T47D (cell line): ENCODE data around the gene TRMT44.
"Not testable (repeated sequence)": the region's sequence is repeated elsewhere in the genome, so short reads cannot be mapped to it uniquely, and the experiment has no call there.

Source experiments
- DNase-seq, 2 experiments: peaks; one replicate each; pipeline versions ENCODE4 v3.0.0 to v3.0.0-alpha.2; 2011 to 2012; ENCODE audit warnings: low read depth in 1 of 2, low spot score in 1 of 2
- JUND ChIP-seq: IDR thresholded peaks from 2 replicates; pipeline ENCODE4 v1.6.1; 2012; ENCODE audit warnings: low read depth
- in situ Hi-C: cut with HindIII; loops from 2 replicates; pipeline ENCODE4 v1.10.0; 2016; ENCODE audit warnings: low sequenced_read_pairs, low pct_unique_long_range_greater_than_20kb

The TRMT44 gene

DNA sequence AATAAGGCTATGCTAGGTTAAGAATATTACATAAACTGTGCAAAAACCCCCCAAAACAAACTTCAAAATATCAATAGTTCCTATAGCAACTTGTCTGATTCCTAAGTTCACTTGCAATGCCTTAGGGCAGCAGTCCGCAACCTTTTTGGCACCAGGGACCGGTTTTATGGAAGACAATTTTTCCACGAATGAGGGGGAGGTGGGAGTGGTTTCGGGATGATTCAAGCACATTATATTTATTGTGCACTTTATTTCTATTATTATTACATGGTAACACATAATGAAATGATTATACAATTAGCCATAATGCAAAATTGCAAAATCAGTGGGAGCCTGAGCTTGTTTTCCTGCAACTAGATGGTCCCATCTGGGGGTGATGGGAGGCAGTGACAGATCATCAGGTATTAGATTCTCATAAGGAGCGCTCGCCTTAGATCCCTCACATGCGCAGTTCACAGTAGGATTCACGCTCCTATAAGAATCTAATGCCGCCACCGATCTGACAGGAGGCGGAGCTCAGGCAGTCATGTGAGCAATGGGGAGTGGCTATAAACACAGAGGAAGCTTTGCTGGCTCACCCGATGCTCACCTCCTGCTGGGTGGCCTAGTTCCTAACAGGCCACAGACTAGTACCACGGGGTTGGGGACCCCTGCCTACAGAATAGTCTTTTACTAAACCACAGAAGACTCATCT lies 39.8 kb upstream of the TRMT44 start:
- DNase-seq = no peak
- in situ Hi-C loops = no loop called here

DNA sequence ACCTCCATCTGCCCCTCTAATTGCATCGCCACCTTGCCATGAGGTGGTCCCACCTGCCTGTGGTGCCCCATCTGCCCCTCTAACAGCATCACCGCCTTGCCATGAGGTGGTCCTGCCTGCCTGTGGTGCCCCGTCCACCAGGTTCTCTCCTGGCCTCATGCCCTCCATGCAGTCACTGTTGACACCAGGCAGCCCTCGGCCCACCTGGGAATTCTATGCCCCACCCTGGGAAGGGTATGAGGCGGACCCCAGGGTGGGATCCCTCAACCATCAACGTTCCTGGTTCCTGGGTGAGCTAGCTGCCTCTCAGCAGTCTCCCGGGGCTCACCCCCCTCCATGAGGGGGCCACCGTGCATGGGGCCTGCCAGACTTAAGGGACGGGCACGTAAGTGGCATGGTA lies 38.9 kb upstream of the TRMT44 start:
- no peak for TF ChIP-seq JUND
- in situ Hi-C loops = no loop called here
- no peak for DNase-seq

More for the DNA sequence above, 39.8 kb upstream of the TRMT44 start:
- no peak for TF ChIP-seq JUND

DNA sequence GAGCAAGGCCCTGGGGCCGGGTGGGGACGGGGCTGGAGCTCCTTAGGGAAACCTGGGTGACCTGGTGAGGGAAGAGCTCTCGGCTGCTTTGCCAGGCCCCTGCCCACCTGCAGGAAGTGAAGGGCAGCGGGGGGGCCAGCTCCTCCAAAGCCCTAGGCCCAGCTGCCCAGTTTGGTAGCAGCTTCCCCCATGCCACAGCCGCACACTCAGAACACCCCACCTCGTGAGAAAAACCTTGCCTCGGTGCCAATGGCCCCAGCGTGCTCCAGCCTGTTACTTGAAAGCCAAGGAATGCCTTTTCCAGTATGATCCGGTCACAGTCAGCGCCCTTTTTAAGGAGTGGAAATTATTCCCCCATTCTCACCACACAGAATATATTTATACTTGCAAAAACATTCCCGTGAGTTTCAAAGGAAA lies 38.4 kb upstream of the TRMT44 start:
- in situ Hi-C loops = no loop called here
- TF ChIP-seq JUND = no peak

DNA sequence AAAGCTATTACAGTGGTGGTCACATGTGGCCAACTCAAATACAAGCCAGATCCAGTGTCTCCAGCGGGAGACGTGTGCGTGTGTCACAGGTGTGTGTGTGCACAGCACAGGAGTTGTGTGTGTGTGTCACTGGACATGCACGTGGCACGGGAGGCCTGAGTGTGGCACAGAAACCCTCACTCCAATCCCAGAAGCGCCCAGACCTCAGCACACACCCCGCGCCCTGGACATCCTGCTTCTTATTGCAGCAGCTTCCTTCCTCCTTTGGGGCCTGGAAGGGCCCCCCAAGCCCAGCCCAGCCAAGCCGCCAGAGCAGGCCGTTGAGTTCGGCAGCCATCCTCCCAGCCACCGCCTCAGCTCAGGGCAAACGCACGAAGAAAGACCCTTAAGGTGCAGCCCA lies 37.9 kb upstream of the TRMT44 start:
- DNase-seq = no peak
- in situ Hi-C loops = no loop called here
- TF ChIP-seq JUND = no peak

More for the DNA sequence above, 38.4 kb upstream of the TRMT44 start:
- no peak for DNase-seq

DNA sequence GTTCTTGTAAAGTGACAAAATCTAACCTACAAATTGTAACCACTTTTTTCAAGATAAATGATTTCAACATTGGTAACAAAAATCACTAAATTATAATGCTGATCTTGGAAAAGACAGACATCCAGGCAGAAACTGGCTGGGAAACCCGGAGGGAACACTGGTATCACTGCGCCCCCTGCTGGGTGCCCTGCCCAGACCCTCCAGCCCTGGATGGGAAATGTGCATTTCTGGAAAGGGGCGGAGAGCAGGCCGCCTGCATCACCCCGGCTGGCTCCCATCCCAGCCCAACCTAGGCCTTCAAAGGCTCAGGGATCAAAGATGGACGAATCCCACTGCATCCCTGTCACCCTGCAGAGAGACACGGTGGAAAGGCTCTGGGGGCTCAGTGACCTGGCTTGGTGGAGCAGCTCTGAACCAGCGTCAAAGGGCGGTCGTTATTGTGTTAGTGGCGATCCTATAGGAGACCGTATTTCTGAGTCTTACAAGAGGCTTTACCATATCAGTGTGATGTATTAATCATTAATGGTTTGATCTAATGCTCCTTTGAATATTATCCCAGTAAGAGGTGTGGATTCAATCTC lies 37.3 kb upstream of the TRMT44 start:
- in situ Hi-C loops = no loop called here
- no peak for TF ChIP-seq JUND
- peak; percentile 51 to 56 for DNase-seq

DNA sequence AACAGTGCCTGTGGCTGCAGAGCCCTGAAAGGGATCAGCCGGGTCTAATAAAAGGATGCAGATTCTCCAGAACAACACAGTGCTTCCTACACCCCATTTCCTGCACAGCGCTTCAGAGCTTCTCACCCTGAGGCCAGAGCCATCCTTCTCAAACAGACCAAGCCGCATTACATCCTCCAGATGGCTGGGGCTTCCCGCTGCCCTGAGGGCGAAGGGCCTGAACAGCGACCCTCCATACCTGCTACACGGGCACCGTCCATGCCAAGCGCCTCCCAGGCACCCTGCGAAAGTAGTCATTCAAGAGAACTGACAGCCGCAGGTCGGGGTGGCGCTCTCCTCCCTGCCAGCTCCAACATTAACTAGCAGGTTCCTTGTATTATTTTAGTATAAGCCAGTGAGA lies 36.6 kb upstream of the TRMT44 start:
- DNase-seq = no peak
- in situ Hi-C loops = no loop called here
- TF ChIP-seq JUND = no peak

DNA sequence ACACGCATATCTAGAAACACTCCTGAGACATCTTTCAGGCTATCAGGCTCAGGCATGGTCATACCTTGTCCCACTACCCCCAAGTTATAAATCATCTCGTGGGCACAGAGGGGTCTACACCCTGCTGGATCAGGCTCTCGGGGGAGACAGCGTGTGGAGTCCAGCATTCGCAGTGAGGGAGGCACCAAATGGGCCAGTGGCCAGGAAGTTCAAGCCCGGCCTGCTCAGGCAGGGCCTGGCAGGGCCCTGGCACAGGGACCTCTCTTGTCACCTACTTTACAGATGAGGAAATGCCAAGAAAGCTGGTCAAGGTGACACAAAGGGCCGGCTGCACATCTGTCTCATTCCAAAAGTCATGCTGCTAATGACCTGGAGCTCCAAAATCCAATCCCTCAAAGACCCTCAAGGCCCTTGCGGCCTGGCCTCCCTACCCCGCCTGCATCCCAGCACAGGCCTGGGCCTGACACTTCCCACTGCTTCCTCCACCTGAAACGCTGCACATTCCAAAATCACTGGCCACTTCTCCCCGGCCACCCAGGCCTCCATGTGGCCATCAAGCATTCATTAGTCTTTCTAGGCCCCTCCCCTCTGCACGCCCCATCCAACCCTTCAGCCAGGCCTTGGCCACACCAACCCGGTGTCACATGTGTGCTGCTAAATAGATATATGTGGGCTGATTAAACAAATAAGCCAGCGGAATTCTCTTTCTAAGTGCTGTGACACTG lies 35.6 kb upstream of the TRMT44 start:
- in situ Hi-C loops = no loop called here
- TF ChIP-seq JUND = no peak
- DNase-seq = no peak

DNA sequence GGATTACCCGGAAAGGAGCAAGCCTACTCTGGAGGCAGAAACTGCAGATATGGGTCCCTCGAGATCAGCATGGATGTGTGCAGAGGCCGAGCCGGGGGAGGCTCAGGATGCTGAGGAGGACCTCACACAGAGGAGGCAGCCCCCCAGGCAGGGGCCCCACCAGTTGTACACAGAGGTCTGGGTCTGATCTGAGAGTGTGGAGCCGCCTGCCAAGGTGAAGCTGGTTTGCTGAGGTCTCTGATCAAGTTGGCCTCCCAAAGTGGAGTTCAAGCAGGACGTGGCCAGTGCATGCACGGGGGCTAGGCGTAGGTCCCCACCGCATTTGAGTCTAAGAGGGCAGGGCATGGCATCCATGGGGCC lies 35.1 kb upstream of the TRMT44 start:
- in situ Hi-C loops = no loop called here
- TF ChIP-seq JUND = no peak
- DNase-seq = no peak

DNA sequence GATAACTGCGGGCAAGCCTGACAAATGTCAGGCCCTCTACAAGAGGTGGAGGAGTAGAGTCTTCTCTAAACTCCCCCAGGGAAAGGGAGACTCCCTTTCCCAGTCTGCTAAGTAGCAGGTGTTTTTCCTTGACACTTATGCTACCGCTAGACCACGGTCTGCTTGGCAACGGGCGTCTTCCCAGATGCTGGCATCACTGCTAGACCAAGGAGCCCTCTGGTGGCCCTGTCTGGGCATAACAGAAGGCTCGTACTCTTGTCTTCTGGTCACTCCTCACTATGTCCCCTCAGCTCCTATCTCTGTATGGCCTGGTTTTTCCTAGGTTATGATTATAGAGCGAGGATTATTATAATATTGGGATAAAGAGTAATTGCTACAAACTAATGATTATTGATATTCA lies 33.7 kb upstream of the TRMT44 start:
- peak in 1 of 2 experiments; percentile 23 for DNase-seq
- in situ Hi-C loops = not testable (repeated sequence)

DNA sequence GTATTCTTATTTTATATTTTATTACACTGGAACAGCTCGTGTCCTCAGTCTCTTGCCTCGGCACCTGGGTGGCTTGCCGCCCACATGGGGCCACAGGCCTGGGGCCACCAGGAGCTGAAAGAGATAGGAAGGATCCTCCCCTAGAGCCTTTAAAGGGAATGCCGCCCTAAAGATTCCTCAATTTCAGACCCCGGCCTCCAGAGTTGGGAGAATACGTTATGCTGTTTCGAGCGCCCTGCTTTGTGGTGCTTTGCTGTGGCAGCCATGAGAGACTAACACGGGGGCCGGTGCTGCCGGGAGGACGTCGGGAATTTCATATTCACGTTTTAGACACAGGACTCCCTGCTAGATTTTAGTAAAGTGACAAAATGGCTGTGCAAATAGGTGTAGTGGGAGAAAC lies 33.3 kb upstream of the TRMT44 start:
- no peak for DNase-seq
- no peak for TF ChIP-seq JUND
- in situ Hi-C loops = no loop called here

DNA sequence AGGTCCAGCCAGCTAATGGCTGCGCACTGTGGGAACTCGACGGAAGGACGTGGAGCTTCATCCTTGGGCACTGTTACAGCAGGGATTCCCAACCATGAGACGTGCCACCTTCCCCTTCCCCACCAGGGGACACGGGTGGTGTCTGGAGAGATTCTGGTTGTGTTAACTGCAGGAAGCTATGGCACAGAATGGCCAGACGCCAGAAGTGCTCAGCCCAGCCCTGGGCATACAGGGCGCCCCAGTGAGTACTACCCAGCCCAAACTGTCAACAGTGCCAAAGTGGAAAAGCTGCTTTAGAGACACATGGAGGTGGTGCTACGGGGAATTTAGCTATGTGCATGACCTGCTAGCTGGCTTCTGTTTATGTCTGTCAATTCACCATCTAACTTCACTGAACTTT lies 32.8 kb upstream of the TRMT44 start:
- DNase-seq = no peak
- in situ Hi-C loops = no loop called here
- no peak for TF ChIP-seq JUND

DNA sequence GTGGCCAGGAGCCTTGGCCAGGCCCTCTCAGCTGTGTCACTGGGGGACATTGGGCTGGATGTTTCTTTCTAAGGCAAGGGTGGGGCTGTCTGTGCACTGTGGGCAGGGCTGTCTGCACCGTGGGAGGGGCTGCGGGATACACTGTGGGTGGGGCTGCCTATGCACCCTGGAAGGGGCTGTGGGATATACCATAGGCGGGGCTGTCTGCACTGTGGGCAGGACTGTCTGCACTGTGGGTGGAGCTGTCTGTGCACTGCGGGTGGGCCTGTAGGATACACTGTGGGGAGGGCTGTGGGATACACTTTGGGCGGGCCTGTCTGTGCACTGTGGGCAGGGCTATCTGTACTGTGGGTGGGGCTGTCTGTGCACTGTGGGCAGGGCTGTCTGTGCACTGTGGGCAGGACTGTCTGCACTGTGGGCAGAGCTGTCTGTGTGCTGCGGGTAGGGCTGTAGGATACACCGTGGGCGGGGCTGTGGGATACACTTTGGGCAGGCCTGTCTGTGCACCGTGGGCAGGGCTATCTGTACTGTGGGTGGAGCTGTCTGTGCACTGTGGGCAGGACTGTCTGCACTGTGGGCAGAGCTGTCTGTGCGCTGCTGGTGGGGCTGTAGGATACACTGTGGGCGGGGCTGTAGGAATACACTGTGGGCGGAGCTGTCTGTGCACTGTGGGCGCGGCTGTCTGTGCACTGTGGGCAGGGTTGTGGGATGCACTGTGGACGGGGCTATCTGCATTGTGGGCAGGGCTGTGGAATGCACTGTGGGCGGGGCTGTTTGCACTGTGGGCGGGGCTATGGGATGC lies 31.1 kb upstream of the TRMT44 start:
- TF ChIP-seq JUND = no peak
- peak in 1 of 2 experiments; percentile 91 for DNase-seq
- in situ Hi-C loops = no loop called here
